Left colon (tissue), 2 donors: Measurements from ENCODE around the gene DPP6. TPM values are rescaled to one million over a fixed set of nuclear protein-coding genes. Genes with fewer than 3 reads are reported as not detected.
"Not testable (repeated sequence)": the region's sequence is repeated elsewhere in the genome, so short reads cannot be mapped to it uniquely, and the experiment has no call there.

Experiments
- ATAC-seq: fragments of 200-7000 bp; cut with Tn5 transposase; one replicate; pipeline ENCODE4 v1.9.1; 2020; ENCODE audit warnings: mild to moderate bottlenecking, moderate library complexity
- DNase-seq, 2 donors: peaks; one replicate each; pipeline ENCODE4 v3.0.0-alpha.2; 2020
- intact Hi-C, 2 donors: fragments of 100-400 bp; cut with DNase I in 1 of 2; cut with micrococcal nuclease in 1 of 2; formaldehyde crosslinking; loops; one replicate each; pipeline versions ENCODE4 v1.11.2 to v1.14.0; 2022; cut with DNase I, micrococcal nuclease
- total RNA-seq, 2 donors: library from RNA; stranded (reverse); fragmentation: NEBNext Ultra II Directional; extraction: Animal tissue kit (Norgen Biotek cat#: 25700); gene quantifications; one replicate each; pipeline ENCODE4 v1.2.1, GENCODE V29; 2021
- donor health status: DM: no; HTN: no; CAD: no.
- donor health status: DM: yes; HTN: yes; CAD: no.

Gene DPP6
- total RNA-seq, 2 donors from 2014 or later: 0.37 to 2.9 TPM

- intact Hi-C loops, DNase-seq, ATAC-seq: not testable (repeated sequence)
Measured at GRCh38 chr7:154133703-154134277, 81.6 kb downstream of the DPP6 start.

- DNase-seq, ATAC-seq, intact Hi-C loops: not testable (repeated sequence)
Measured at GRCh38 chr7:154134698-154135097, 82.5 kb downstream of the DPP6 start.

DNA sequence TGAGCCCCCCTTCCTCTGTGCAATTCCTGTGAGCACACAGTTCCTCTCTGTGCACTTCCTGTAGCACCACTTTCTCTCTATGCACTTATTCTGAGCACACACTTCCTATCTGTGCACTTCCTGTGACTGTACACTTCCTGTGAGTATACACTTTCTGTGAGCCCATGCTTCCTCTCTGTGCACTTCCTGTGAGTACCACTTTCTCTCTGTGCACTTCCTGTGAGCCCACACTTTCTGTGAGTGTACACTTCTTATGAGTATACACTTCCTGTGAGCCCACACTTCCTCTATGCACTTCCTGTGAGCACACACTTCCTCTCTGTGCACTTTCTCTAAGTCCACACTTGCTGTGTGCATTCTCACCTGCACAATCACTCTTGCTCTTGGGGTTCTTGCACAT, 83.4 kb downstream of the DPP6 start:
- DNase-seq, ATAC-seq, intact Hi-C loops: not testable (repeated sequence)

DNA sequence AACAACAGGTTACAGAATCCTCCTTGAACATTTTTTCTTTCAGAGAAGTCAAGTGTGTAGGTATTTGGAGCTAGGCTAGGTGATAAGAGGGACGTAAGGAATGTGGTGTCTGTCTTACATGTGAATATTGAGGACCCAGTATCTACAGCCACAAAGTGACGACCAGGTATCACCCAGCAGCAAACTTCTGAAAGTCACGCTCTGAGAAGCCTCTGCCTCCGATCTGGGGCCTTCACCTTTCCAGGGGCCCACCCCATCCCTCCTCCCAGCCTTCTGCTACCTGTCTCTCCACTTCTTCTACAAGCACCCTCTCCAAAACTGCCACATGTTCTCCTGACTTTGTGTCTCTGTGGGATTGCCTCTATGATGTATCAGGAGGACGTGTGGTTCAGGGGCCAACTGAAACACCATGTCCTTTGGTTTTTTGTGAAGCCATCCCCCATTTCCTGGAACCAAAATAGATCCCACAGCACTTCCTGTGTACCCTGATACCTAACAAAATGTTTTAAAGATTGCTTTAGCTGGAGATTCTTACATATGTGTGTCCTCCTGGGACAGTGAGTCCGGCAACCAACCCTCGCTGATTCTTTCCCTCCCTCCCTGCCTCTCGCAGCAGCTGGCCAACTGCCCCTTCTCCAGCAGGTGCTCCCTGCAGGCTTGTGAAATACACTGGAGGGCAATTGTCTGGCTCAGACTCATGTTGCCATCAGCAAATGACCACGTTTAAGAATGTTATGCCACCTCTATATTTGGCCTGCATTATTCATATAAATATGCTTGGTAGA, 93.9 kb downstream of the DPP6 start:
- intact Hi-C loops, DNase-seq, ATAC-seq: not testable (repeated sequence)

- intact Hi-C loops, DNase-seq, ATAC-seq: not testable (repeated sequence)
Measured at GRCh38 chr7:154146707-154147038, 94.5 kb downstream of the DPP6 start.

DNA sequence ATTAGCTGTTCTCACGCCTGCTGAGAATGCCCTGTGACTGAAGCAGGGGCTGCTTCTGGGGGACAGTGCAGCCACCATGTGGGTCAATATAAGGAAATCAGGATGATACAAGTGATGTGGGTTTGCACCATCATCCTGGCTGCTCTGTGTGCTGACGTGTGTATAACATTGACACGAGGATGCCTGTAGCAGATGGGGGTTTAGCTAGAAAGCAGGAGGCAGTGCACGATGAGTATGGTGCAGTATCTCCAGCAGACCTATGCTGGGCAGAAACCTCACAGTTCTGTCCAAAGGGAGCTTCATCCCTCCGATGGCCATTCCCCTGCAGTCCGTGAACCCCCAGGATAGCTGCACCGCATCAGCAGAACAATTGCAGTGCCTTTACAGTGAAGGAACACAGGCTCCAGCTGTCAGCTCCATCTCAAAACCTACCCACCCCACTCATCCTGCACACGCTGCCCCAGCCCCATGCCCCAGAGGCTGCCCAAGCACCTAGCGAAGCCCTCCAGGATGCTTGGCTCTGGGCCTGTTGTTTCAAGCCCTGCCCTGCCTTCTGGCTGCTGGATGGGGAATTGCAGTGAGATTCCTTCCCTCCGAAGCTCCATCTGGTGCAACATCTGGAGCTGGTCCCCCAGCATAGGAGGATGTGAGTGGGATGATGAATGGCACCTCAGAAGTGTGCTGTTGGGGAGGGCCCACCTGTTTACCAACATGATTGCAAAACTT, 96.8 kb downstream of the DPP6 start:
- intact Hi-C loops, ATAC-seq: not testable (repeated sequence)

GRCh38 chr7:154150656-154151055, 98.5 kb downstream of the DPP6 start:
- DNase-seq, intact Hi-C loops, ATAC-seq: not testable (repeated sequence)

More for the DNA sequence above, 96.8 kb downstream of the DPP6 start:
- DNase-seq: not testable (repeated sequence)

DNA sequence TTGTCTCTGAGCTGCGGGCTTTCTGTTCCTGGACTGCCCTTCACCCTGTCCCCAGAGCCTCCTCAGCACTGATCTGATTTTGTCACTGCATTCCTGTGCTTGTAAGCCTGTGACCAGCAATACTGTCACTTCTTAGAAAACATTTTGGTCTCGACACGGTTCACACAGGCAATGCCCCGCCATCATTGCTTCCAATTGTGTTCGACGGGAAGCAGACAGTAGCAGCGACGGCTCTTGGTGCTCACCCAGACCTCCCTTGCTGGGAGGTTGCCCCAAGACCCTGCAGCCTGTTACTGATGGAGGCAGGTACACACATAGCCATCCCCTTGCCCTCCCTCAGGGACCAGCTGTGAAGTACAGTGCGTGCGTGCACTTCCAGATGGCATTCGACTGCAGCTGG, 99.1 kb downstream of the DPP6 start:
- intact Hi-C loops, ATAC-seq: not testable (repeated sequence)

DNA sequence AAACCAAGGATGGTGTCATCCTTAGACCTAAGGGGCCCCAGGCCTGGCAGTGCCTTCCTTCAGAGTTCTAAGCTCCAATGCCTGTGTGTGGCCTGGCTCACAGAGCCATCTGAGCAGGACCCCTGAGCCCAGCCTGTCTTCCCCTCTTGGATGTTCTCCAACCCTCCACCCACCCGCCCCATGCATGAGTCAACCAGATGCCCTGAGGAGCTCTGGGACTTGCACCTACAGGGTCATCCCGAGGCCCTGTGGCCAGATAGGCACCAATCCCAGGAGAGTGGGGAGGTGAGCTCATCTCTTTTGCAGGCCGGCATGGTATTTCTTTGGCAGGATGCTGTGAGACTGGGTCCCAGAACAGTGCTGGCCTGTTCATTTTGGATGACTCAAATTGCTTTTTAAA, 103.7 kb downstream of the DPP6 start:
- intact Hi-C loops, ATAC-seq, DNase-seq: not testable (repeated sequence)

More for the DNA sequence above, 99.1 kb downstream of the DPP6 start:
- not testable (repeated sequence) for DNase-seq

GRCh38 chr7:154162921-154163320, 110.7 kb downstream of the DPP6 start:
- ATAC-seq, intact Hi-C loops, DNase-seq: not testable (repeated sequence)

- DNase-seq, ATAC-seq, intact Hi-C loops: not testable (repeated sequence)
Measured at GRCh38 chr7:154163642-154164041, 111.4 kb downstream of the DPP6 start.

DNA sequence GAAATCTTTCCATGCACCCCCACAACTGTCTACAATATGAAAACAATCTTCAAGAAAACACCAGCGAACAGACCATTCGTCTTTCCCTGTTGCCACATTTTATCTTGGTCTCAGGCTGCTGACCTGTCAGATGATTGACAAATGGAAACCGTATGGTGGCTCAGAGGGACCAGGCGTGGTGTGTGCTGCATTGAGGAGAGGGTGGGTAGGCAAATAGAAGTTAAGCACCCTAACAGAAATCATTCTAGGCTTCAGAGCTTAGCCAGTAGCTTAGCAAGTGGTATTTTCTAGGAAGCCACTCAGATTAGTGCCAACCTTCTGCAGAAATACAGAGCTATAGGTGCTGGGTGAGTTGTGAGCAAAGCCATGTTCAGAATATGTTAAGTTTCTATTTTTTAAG, 114.9 kb downstream of the DPP6 start:
- ATAC-seq (no peak), DNase-seq (no peak)
- intact Hi-C loops: no loop called here

DNA sequence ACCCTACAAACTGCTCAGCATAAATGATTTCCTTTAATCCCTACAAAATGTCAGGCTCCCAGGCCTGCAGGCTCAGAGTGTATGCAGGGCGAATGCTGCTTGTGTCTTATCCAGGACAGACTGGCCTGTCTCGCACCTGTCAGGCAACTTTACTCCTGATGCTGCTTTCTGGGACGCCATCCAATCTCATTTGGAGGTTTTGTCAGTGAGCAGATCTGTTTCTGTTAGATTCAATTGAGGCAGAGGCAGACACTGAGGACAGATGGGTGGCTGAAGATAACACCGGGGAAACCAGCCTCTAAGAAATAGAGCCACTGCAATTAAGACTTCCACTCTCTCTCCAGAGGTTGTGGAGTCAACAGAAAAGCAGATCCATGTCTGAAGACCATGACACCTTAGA, 115.6 kb downstream of the DPP6 start:
- no peak for DNase-seq
- intact Hi-C loops: no loop called here
- ATAC-seq: no peak

DNA sequence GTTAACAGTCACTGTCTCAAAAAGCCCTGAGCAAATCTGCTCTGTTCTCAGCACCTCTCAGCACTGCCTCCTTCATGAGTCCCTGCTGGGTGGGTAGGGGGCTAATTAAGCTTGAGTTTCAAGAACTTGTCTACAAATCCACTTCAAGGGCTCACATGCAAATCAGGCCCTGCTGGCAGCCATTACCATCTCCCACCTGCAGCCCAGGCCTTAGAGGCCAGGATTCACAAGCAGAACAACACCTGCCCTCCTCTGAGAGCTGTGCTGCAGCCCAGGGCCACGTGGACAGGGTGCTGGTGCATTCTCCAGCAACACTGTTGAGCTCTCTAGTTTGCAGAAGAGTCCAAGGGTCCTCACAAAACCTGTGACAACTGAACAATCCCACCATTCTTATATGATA, 119.2 kb downstream of the DPP6 start:
- no peak for ATAC-seq
- intact Hi-C loops: no loop called here
- DNase-seq: no peak

DNA sequence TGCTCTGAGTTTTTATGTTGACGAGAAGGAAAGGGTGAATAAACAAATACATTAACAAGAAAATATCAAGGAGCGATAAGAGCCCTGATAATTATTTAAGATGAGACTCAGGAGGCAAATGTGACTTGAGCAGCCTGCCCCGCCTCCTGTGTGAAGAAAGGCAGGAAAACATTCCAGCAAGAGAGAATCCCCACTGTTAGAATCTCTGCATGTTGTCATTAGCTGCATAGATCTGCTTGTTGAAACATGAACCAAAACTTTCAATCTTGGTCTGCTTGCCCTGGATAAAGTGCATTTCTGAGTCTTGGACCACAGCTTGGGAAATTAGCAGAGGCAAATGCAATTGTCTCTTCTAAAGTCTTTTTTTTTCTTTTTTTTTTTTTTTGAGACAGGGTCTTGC, 120.0 kb downstream of the DPP6 start:
- DNase-seq (no peak), ATAC-seq (no peak)
- intact Hi-C loops: no loop called here

GRCh38 chr7:154177584-154177983, 125.4 kb downstream of the DPP6 start:
- ATAC-seq (no peak), DNase-seq (no peak)
- intact Hi-C loops: no loop called here

DNA sequence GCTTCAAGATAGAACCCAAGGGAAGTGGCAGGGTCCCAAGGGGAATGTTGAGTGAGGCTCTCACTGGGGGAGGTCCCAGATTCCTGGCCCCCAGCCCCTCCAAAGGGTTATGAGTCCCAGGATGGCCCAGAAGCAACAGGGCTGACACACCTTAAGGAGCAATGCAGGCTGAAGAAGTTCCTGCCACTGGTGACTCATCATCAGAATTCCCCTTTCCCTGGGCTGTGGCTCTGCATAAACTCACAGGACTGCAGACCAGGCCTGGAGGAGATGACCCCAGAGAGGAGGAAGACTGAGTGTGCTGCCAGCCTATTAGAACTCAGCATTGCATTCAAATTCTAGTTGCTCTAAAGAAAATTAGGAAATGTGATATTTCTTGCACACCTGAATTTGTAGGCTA, 126.7 kb downstream of the DPP6 start:
- DNase-seq: no peak
- intact Hi-C loops: no loop called here
- no peak for ATAC-seq

DNA sequence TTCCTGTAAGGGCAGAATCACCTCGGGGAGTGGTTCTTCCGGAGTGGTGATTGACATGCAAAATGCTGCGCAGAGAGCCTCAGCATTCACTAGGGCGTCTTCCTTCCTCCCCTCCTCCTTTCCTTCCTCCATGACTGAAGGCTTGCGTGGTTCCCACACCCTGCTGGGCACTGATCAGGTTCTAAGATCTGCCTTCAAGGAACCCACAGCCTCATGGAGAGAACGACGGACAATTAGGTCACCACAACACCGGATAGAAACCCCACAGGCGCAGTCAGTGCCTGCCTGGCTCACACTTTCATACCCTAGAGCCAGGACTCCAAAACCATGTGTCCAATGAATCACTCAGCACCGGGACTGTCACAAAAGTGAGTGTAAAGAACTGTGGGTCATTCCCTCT, 131.3 kb downstream of the DPP6 start:
- intact Hi-C loops: no loop called here
- ATAC-seq (no peak), DNase-seq (no peak)

GRCh38 chr7:154183946-154184345, 131.7 kb downstream of the DPP6 start:
- intact Hi-C loops: no loop called here
- no peak for ATAC-seq

DNA sequence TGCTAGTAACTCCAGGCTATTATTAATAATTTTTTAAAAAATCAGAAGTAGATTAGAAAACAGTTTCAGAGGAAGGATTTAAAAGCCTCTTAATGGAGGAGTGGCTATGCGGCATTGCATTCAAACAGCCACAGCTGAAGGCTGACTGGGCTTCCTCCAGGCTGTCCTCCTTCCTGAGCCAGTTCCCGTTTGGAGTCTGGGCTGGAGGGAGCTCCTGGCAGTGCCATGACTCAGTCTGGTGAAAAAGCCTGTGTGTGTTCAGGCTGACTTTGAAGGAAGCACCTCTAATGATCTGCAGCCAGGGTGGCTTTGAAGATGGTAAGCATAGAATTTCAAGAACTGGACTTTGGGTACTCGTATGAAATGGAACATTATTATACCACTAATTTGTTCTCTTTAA, 134.6 kb downstream of the DPP6 start:
- DNase-seq (no peak), ATAC-seq (no peak)
- intact Hi-C loops: no loop called here

More at GRCh38 chr7:154183946-154184345, 131.7 kb downstream of the DPP6 start:
- no peak for DNase-seq
